Neural cell (in vitro differentiated cells): ENCODE results near the gene HSD17B13.

Source experiments
- EP300 ChIP-seq: fragments of 450-650 bp; conservative IDR thresholded peaks from 2 replicates; pipeline ENCODE4 v1.6.1; 2014; ENCODE audit warnings: antibody characterized with exemption, mild to moderate bottlenecking, moderate library complexity; ENCODE audit not compliant: poor library complexity, severe bottlenecking
- POLR2AphosphoS5 ChIP-seq: IDR thresholded peaks from 2 replicates; pipeline ENCODE4 v1.6.1; 2012
- RAD21 ChIP-seq: fragments of 450-650 bp; conservative IDR thresholded peaks from 2 replicates; pipeline ENCODE4 v1.6.1; 2014; ENCODE audit warnings: antibody characterized with exemption, mild to moderate bottlenecking, moderate library complexity
- REST ChIP-seq: IDR thresholded peaks from 2 replicates; pipeline ENCODE4 v1.6.1; 2012; ENCODE audit warnings: borderline replicate concordance
- TF ChIP-seq, protein P1 (sequence below): fragments of 450-650 bp; IDR thresholded peaks from 2 replicates; pipeline ENCODE4 v1.5.1; 2014; ENCODE audit warnings: antibody characterized with exemption, mild to moderate bottlenecking, moderate library complexity; ENCODE audit not compliant: poor library complexity, severe bottlenecking

- TF ChIP-seq, protein P1, sequence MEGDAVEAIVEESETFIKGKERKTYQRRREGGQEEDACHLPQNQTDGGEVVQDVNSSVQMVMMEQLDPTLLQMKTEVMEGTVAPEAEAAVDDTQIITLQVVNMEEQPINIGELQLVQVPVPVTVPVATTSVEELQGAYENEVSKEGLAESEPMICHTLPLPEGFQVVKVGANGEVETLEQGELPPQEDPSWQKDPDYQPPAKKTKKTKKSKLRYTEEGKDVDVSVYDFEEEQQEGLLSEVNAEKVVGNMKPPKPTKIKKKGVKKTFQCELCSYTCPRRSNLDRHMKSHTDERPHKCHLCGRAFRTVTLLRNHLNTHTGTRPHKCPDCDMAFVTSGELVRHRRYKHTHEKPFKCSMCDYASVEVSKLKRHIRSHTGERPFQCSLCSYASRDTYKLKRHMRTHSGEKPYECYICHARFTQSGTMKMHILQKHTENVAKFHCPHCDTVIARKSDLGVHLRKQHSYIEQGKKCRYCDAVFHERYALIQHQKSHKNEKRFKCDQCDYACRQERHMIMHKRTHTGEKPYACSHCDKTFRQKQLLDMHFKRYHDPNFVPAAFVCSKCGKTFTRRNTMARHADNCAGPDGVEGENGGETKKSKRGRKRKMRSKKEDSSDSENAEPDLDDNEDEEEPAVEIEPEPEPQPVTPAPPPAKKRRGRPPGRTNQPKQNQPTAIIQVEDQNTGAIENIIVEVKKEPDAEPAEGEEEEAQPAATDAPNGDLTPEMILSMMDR = no peak
- no peak for TF ChIP-seq REST
- no peak for TF ChIP-seq EP300
- no peak for TF ChIP-seq RAD21
- TF ChIP-seq POLR2AphosphoS5 = no peak
Measured at GRCh38 chr4:87305562-87305961, 17.1 kb downstream of the HSD17B13 start.
